K562 (cell line): ENCODE results near the gene TSPAN14. TPM values are rescaled to one million over a fixed set of nuclear protein-coding genes. Genes with fewer than 3 reads are reported as not detected.

Experiments used
- CBFA2T2 ChIP-seq: fragments of 450-650 bp; conservative IDR thresholded peaks from 2 replicates; pipeline ENCODE4 v1.6.1; 2017; ENCODE audit warnings: mild to moderate bottlenecking
- DIDO1 ChIP-seq: fragments of 450-650 bp; IDR thresholded peaks from 2 replicates; pipeline ENCODE4 v1.6.1; 2016; ENCODE audit warnings: low read depth, missing biosample characterization, missing genetic modification characterization
- HMGXB4 ChIP-seq: sonication (generic); formaldehyde crosslinking; IDR thresholded peaks from 2 replicates; pipeline ENCODE4 v1.8.1; 2023; ENCODE audit warnings: mild to moderate bottlenecking, missing genetic modification reagents
- HNRNPLL ChIP-seq: fragments of 200-400 bp; formaldehyde crosslinking; IDR thresholded peaks from 2 replicates; pipeline ENCODE4 v1.6.1; 2017; ENCODE audit warnings: low read length, low read depth, mild to moderate bottlenecking; ENCODE audit not compliant: poor library complexity, severe bottlenecking
- KHSRP ChIP-seq: fragments of 450-650 bp; IDR thresholded peaks from 2 replicates; pipeline ENCODE4 v1.6.1; 2017
- MIER1 ChIP-seq: fragments of 450-650 bp; IDR thresholded peaks from 2 replicates; pipeline ENCODE4 v1.6.1; 2016; ENCODE audit warnings: antibody characterized with exemption, mild to moderate bottlenecking, low read depth
- PML ChIP-seq: IDR thresholded peaks from 2 replicates; pipeline ENCODE4 v1.6.1; 2012; ENCODE audit warnings: low read length, inconsistent platforms
- POLR3G ChIP-seq: IDR thresholded peaks from 2 replicates; pipeline ENCODE4 v1.6.1; 2011; ENCODE audit not compliant: insufficient read length, insufficient replicate concordance; ENCODE audit errors: extremely low read depth
- PTTG1 ChIP-seq: fragments of 450-650 bp; IDR thresholded peaks from 2 replicates; pipeline ENCODE4 v1.6.1; 2016; ENCODE audit warnings: low read depth, mild to moderate bottlenecking, missing genetic modification characterization, missing compliant biosample characterization
- RAD21 ChIP-seq, 2 experiments: fragments of 250-450 bp in 1 of 2; fragments of 450-650 bp in 1 of 2; sonication (Bioruptor Pico) in 1 of 2; formaldehyde crosslinking in 1 of 2; IDR thresholded peaks in 1 of 2; conservative IDR thresholded peaks in 1 of 2; 2 replicates each; pipeline versions ENCODE4 v1.4.0 to v1.8.0; 2020 to 2022; ENCODE audit warnings: mild to moderate bottlenecking in 2 of 2, moderate library complexity in 1 of 2
- RBM34 ChIP-seq: fragments of 200-400 bp; formaldehyde crosslinking; IDR thresholded peaks from 2 replicates; pipeline ENCODE4 v1.6.1; 2018; ENCODE audit warnings: low read length, borderline replicate concordance; ENCODE audit not compliant: insufficient read depth
- RERE ChIP-seq: sonication (generic); formaldehyde crosslinking; IDR thresholded peaks from 2 replicates; pipeline ENCODE4 v1.8.0; 2023; ENCODE audit warnings: missing genetic modification reagents, mild to moderate bottlenecking, borderline replicate concordance
- STAT5B ChIP-seq: fragments of 250-450 bp; sonication (Bioruptor Pico); IDR thresholded peaks from 2 replicates; pipeline ENCODE4 v1.8.0; 2021; ENCODE audit warnings: mild to moderate bottlenecking, inconsistent platforms
- ZNF707 ChIP-seq: fragments of 250-450 bp; sonication (Bioruptor Pico); conservative IDR thresholded peaks from 2 replicates; pipeline ENCODE4 v1.8.0; 2022; ENCODE audit warnings: inconsistent platforms, mild to moderate bottlenecking, moderate library complexity
- polyA plus RNA-seq, 8 experiments: library from polyadenylated mRNA; depleted of rRNA in 4 of 8; stranded (reverse) in 5 of 8; unstranded in 3 of 8; fragments of >200 nt; fragmentation: Nextera tagmentation in 2 of 8; fragmentation: Illumina TruSeq in 1 of 8; extraction: Ambion mirVana in 2 of 8; extraction: Trizol in 1 of 8; gene quantifications; 2 replicates each; pipeline versions ENCODE4 v1.2.1 to v1.2.3, GENCODE V29; 2011 to 2014; ENCODE audit warnings: inconsistent platforms in 1 of 8, missing spikeins in 1 of 8
- total RNA-seq, 7 experiments: library from RNA; depleted of rRNA in 6 of 7; stranded (reverse); fragments of >200 nt in 6 of 7; fragmentation: Illumina TruSeq in 2 of 7; extraction: Trizol in 2 of 7; gene quantifications; 2 replicates each; pipeline versions ENCODE4 v1.2.1 to v1.2.3, GENCODE V29; 2011 to 2021; ENCODE audit warnings: low replicate concordance in 1 of 7

The TSPAN14 gene
- total and polyA plus RNA-seq, 9 of the 15 experiments (the other 6 are each of a cell fraction or from before 2014, with no cell fraction given): 5.8 to 92.9 (median 23.3) TPM

GRCh38 chr10:80459047-80459865 is 5.1 kb downstream of the TSPAN14 start (continued):
- TF ChIP-seq MIER1: no peak
- TF ChIP-seq PML: no peak; the same call in 1 of the 2 replicates
- TF ChIP-seq RERE (CRISPR knock-in tag): no peak
- no peak for TF ChIP-seq KHSRP
- no peak for TF ChIP-seq ZNF707 (CRISPR knock-in tag)
- no peak for TF ChIP-seq HMGXB4
- TF ChIP-seq DIDO1 (tag): no peak
- TF ChIP-seq RBM34: no peak
- no peak for TF ChIP-seq POLR3G
- TF ChIP-seq STAT5B (CRISPR knock-in tag): no peak
- TF ChIP-seq CBFA2T2: 0 out of 2 replicates have a peak, but pooled peaks have one; percentile 9
- peak; percentile 27 for TF ChIP-seq HNRNPLL
- TF ChIP-seq RAD21 (CRISPR knock-in tag; conservative IDR thresholded peaks at IDR 0.05 in 1 of 2, IDR thresholded peaks at IDR 0.05 in 1 of 2): 0 out of 4 replicates have a peak, but pooled peaks have one; percentile 8 to 12
- TF ChIP-seq PTTG1 (tag): no peak
